Stimulated activated naive CD4-positive, alpha-beta T cell treated with Interleukin-2 at 50 U/mL for 16 hours (primary cell): Measurements from ENCODE around the gene SLC16A12.

Experiments
- DNase-seq: peaks from one replicate; lab custom pipeline; 2025; lab: John Stamatoyannopoulos, UW

SLC16A12 gene, protein sequence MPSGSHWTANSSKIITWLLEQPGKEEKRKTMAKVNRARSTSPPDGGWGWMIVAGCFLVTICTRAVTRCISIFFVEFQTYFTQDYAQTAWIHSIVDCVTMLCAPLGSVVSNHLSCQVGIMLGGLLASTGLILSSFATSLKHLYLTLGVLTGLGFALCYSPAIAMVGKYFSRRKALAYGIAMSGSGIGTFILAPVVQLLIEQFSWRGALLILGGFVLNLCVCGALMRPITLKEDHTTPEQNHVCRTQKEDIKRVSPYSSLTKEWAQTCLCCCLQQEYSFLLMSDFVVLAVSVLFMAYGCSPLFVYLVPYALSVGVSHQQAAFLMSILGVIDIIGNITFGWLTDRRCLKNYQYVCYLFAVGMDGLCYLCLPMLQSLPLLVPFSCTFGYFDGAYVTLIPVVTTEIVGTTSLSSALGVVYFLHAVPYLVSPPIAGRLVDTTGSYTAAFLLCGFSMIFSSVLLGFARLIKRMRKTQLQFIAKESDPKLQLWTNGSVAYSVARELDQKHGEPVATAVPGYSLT

DNA sequence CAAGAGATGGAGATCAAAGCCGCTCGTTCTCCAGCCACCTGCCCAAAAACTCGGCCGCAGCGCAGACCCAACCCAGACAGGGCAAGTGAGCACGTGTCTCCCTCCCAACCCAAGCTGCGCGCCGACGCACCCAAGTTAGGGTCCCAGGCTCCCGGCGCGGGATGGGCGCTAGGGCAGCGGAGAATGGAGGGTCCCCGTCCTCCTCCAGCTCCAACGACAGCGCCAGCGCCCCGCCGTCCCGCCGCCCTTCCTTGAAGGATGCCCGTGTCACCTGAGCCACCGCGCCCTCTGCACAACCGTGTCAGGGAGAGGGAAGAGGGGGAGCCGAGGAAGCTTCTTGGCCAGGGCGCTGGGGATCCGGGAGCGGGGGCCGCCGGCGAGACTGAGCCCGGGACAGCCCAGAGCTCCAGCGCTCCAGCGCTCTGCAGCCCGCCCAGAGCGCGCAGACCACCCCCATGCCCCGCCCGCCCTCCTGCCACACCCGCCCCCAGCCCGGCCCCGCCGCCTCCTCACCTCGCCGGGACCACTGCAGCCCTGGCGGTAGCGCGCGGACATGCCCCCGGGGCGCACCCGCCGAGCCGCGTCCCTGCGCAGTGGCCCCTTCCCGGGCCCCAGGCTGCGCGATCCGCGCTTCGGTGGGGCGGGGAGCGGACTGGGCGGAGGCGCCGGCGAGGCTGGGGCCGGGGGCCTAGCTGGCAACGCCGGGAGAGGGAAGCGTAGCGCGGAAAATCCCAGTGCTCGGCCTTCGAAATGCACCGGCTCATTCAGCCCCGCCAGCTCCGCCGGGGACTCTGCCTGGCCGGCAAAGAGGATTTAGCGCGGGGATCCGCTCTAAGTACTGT lies at the start of gene SLC16A12:
Gene SLC16A12 (minus strand): TSS at position 424 of the 842 bp plus-strand sequence. CDS start 73,016 bp downstream, outside the sequence.
- no peak for DNase-seq

DNA sequence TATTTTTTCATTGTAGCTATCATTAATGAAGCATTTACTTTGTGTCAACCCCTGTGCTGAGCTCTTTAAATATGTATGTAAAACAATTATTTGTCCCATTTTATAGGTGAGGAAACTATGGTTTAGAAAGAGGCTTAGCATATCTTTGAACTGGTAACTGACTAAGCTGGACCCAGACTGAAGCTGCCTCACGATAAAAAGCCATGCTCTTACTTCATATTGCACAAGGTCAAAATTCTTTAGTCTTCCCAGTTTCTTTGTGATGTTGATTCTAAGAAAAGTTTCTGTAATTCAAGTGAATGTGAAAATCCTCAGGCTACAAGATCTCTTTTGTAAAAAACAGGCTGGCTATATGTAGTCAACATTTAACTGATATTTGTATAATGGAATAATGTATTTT lies 46.6 kb upstream of the SLC16A12 start:
- DNase-seq, result no peak

DNA sequence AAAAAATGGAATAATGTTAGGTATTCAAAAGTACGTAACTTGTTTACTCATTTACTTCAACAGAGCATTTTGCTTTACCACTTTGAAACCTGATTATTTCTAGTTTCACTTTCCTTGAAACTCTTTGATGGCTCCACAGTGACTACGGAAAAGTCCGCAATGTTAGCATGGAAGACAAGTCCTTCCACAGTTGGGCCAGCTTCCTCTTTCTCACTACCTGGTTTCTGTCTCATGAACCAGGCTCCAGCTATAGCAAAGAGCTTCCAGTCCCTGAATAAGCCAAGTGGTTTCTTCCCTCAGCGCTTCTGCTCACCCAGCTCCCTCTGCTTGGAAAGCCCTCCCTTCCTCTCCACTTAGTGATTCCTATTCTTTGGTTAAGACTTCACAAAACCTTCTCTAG lies 44.8 kb upstream of the SLC16A12 start:
- no peak for DNase-seq

DNA sequence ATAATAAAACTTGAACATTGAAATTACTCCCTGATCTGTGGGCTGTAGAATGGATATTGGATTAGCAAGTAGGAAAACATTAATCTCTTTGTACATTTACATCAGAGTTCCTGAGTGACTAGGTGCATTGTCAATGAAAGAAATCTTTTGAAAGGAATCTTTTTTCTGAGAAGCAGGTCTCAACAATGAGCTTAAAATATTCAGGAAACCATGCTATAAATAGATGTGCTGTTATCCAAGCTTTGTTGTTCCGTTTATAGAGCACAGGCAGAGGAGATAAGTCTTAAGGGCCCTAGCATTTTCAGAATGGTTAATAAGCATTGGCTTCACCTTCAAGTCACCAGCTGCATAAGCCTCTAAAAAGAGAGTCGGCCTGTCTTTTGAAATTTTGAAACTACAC lies 41.3 kb upstream of the SLC16A12 start:
- no peak for DNase-seq

DNA sequence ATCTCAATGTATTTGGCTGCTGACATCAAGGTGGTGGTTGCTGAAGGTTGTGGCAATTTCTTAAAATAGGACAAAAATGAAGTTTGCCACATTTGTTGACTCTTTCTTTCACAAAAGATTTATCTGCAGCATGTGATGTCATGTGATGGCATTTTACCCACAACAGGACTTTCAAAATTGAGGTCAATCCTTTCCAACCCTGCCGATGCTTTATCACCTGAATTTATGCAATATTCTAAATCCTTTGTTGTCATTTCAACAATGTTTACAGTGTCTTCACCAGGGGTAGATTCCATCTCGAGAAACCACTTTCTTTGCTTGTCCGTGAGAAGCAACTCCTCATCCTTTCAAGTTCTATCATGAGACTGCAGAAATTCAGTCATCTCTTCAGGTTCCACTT lies 40.6 kb upstream of the SLC16A12 start:
- DNase-seq, result no peak

DNA sequence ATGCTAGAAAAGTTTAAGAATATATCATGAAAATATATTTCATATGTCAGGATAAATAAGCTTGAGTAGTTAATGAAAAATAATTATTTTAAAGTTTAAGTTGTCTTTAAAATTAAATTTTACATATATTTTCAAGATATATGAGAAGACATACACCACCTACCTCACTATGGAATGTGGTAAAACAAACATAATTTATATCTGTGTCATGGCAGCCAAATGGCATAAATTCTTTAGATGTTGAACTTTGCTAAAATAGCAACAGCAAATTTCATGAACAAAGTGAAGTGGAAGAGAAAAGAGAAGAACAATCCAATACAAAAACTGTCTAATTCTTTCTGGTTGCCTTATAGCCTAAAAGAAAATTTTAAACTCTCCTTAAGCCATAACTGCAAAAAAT lies 39.6 kb upstream of the SLC16A12 start:
- no peak for DNase-seq

DNA sequence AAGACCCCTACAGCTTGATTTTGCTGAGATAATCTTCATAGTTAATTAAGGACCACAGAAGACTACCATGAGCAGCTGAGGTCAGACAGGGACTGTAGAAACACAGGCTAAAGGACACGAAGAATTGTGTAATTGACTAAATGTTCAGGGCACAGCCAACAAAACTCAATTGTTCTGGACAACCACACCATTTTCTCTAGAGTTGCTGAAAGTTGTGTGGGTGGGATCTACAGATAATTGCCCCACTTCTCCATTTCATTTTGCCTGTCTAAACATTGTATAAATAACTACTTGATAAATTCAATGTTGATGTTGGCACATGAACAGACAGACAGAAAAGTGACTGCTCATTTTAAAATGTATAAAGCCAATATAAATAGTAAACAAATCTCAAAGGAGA lies 39.0 kb upstream of the SLC16A12 start:
- DNase-seq, result no peak

DNA sequence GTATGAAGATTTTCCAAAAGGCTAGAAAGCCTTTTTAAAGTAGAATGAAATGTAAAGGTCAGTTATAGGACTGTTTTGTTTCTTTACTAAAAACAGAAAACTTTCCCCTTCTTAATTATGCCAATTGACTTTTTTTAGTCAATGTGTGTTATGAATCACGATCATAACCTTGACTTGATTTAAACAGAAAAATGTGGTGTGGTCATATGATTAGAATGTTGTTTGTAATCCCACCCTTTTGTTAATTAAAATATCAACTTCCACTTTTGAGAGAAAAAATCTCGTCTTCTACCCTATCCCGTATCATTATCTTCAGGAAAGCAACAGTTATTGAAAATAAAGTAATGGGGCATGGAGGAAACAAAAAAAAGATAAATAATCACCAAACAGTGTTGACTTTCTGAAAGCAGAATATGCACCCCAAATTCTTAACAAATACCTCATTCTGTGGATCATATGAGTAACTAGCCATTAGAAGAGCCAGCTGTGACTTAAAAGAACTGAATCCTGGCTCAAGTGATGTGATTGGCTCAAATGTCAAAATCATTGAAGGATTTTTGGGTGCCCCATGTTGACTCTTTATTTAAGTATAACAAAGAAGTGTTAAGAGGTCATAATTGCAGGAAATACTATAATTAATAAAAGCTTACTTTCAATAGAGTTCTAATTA lies 32.3 kb upstream of the SLC16A12 start:
- no peak for DNase-seq

DNA sequence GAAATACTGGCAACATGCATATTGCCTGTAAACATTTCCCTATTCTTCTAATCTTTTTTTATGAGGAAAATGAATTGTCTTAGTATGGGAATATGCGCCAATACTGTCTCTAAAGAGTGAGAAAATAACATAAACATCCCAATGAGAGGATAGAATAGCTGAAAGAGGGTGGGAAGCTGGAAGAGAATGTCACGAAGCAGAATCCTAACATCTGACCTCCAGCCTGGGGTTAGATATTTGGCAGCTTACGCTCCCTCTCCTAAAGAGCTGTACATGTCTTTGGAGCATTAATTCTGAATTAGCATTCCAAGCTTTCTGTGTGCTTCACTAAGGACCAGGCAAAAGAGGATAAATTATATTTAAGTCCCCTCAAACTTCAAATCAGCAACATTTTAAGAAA lies 31.6 kb upstream of the SLC16A12 start:
- no peak for DNase-seq

DNA sequence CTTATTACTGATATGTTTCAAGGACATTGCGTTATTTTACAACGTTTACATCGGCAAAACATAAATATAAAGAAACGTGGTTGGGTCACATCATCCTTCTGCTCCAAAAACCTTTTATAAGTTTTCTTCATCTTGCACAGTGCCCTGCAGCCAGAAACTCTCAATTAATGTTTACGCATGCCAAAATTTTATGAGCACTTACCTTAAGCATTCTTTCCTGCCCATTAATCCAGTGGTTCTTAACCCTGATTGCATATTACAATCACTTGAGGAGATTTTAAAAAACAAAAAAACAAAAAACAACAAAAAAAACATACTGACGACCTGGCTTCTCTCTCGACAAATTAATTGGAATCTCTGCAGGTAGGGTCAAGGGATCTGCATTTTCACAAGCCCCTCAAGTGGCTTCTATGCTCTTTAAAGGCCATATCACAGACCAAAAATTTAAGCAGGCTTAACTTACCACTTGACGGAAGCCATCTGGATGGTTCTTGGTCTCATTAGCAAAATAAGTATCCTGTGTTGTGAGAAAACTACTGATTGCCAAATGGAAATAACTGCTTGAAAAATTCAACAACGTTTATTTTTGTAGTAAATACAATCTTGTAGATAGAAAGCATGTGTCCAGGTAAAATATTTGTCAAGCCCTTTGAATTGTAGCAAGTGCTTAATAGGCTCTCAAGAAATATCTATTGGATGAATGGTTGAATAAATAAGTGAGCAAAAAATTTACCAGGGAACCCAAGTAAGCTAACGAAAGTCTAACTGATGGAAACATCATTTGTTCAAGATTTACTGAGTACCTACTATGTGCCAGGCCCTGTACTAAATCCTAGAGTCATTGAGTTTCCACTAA lies 30.9 kb upstream of the SLC16A12 start:
- DNase-seq, result no peak

DNA sequence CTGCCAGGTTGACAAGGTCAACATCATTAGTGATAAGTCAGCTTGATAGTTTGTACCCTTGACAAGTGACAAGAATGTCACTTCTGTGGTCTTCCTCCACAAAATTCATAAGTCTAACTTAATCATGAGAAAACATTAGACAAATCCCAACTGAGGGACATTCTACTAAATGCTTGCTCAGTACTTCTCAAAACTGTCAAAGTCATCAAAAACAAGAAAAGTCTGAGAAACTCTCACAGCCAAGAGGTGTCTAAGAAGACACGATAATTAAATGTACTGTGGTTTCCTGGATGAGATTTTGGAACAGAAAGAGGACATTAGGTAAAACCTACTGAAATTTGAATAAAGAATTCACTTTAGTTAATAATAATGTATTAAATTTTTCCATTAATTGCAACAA lies 29.8 kb upstream of the SLC16A12 start:
- DNase-seq, result no peak

DNA sequence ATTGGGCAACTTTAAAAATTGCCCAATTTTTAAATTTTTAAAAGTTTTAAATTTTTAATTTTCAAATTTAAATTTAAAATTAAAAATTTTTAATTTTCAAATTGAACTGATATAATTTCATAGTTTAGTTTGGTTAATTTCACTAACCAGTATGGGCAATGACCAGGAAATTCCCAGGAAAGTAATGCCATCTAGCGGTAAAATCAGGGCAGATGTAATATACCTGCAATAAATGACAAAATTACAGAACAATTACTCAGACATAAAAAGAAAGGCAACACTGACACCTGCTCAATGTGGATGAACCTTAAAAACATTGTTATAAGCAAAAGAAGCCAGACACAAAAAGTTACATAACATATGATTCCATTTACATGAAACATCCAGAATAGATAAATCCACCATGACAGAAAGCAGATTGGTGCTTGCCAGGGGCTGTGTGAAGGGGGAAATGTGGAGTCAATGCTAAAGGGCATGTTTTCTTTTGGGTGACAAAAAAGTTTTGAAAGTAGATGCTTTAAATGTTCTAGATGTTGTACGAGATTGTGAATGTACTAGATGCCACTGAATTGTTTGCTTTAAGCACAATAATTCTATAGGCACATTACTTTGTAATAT lies 28.6 kb upstream of the SLC16A12 start:
- DNase-seq, result no peak

DNA sequence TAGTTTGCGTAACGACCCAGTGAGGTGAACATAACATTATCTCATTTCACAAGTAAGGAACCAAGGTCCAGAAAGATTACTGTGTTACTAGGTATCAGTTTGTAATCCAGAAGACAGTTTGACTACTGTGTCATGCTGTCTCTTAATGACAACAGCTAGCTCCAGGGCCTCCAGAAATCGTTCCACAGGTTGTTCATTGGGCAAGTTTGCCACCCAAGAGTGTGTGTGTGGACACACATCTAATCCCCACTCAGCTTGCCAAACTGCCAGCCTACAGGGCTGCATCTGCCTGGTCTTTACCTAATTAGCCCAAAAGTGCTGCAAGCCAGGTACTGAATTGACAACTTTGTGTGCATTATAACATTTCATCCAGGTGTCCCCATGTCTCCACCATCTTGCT lies 27.9 kb upstream of the SLC16A12 start:
- DNase-seq, result no peak

DNA sequence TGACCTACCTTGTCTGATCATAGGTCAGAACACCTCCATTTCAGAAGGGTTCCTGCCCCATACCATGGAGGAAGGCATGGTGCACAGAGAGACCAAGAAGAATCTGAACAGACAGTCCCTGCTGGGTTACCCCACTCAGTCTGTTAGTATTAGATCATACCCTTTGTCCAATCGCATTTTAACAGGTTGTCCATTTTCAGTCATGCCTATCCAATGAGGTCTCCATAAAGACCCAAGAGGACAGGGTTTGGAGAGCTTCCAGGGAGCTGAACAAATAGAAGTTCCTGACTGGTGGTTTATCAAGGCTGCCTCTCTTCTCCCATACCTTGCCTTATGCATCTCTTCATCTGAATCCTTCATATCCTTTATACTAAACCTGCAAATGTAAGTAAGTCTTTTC lies 21.2 kb upstream of the SLC16A12 start:
- DNase-seq, result no peak

DNA sequence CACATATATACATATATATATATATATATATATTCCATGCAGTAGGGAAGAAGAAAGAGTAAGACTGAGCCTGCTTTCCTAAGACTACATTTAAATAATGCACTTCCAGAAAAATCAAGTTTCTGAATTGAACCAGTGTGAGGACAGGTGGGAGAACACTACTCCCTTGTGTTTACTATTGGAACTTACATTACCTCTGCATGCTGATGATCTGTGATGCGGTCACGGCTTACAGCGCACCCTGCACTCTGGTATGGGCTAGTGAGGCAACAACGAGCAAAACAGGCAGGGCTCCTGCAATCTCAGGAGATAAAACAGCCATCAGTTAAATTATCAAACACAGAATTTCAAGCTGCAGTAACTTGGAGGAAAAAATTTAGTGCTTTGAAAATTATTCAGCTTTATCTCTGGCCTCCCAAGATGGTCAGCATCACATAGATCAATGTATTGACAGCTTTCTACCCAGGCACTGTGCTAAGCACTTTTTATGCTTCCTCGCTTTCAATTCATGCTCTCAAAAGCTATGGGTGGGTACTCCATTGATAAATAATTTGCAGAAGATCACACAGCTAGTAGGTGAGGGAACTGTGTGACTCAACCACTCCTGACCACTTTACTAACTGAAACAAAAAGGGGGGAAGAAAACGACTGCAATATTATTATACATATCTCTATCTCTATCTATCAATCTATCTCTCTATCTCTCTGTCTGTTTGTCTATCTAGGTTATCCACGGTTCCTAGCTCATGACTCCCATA lies 20.5 kb upstream of the SLC16A12 start:
- DNase-seq, result no peak

DNA sequence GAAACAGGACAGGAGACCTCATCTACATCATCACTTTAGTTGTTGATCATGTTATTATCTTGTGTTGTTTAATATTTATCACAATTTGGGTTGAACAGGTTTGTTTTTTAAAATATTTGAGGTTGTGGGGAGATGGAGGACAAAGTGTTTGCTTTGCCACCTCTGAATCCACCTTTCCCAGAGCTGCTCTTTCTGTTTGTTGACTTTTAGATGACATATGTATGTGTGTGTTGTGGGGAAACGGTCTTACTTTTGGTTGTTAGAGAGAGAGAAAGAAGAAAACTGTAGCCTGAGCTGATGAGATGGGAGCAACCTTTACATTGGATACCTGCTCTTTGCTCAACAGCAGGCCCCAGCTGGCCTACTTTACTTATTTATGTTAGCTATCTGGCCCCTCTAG lies 19.0 kb upstream of the SLC16A12 start:
- DNase-seq, result no peak

DNA sequence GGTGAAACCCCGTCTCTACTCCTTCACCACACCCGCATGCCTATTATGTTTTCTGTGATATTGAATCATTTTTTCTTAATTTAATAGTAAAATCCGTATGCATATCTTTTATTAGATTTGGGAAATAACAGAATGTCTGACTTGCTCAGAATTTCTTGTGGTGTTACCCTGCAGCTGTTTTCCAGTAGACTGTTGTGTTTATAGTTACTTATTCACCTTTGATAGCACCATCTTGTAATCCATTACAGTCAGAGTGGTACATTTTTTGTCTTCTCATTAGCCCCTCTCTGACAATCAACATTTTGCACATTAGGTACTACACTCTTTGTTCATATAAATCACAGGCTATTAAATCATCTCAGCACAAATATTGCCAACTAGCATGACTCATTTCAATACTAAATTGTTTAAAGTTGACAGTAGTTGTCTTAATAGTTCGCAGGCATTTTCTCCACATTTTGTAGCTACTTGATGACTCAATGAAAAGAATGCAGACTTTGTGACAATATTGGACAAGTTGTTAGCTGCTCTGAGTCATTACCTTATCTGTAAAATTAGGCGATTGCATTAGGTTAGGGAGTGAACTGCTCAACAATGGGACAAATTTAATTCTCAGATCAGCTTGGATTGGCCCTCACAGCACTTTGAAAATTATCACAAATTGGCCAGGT lies 17.8 kb upstream of the SLC16A12 start:
- DNase-seq, result no peak

DNA sequence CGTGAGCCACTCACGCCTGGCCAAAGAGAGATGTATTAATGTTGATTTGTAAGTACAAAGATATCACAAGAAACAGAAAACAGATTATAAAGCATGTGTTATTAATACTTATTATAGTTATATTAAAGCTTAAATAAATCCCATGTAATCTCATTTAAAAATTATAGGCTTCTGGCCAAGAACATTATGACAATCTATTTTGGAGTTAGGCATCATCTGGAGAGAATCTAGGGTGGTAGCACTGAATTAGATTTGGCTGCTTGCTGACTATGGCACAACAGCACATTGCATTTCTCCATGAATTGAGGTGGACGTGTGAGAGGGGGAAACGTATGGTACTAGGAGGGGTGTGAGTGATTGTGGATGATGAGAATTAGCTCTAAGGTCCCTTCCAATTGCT lies 16.8 kb upstream of the SLC16A12 start:
- DNase-seq, result no peak

DNA sequence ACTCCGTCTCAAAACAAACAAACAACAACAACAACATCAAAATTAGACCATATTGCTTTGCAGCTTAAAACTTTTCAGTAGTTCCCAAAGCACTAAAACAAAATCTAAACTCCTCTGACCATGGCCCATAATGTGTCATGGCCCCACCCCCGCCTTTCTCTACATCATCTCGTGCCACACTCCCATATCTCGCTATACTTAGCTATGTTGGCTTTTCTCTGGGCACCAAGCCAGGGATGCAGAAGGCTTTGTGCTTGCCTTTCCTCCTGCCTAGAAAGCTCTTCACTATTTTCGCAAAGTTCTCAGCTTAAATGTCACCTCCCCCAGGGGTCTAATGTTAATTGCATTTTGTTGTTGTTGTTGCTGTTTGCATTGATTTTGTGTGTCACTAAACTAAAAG lies 15.1 kb upstream of the SLC16A12 start:
- no peak for DNase-seq

DNA sequence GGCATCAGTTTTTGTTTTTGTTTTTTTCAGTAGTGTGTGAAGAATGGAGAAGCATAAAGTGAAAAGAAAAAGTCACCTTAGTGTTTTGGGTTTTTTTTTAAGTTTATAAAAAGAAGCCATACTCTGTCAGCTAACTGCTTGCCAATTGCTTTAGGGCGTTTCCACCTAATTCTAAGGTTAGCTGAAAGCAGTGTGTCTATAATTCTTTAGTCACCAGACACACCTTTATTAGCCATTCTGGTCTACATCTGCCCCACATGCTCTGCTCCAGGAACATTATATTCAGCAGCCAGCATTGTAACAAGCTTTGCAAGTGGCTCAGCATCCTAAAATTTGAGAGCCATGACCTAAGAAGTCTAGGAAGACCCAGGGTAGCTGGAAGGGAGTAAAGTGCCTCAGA lies 14.1 kb upstream of the SLC16A12 start:
- DNase-seq, result no peak
